ENCODE data around the gene IL6R.
A peak's percentile ranks its signal among the peaks of the same experiment; 100 is the strongest.

The IL6R gene

DNA sequence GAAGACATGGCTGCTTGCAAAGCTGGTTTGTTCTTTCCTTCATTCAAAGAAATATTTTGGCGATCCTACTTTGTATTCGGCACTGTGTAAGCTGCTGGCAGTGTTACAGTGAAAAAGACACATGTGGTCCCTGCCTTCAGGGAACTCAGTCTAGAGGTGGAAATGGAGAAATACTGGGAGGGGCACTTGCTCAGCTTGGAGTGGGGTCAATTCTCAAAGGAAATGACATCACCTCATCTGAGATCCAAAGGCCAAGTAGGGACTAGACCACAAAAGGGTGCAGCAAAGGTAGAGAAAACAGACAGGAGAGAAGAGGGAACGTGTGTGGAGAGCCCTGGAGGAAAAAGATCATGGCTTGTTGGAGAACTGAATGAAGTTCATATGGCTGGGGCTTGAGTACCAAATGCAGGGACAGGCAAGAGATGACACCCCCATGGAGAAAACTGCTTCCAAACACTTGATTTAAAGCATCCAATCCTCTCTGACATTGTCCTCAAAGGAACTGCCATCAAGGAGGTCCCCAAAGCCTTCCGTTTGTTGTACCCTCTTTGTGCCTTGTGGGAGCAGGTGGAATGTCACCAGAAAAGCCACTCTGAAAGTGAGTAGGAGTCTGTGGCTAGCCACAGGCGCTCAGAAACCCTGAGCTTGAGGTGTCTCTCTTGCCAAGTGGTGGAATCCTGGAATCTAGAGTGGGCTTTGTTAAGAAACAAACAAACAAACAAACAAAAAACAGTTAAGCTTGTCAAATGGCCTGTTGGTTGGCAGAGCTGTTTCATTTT lies 48.6 kb downstream of the IL6R start:
- DNase-seq (ENCODE audit: low read depth): no peak

DNA sequence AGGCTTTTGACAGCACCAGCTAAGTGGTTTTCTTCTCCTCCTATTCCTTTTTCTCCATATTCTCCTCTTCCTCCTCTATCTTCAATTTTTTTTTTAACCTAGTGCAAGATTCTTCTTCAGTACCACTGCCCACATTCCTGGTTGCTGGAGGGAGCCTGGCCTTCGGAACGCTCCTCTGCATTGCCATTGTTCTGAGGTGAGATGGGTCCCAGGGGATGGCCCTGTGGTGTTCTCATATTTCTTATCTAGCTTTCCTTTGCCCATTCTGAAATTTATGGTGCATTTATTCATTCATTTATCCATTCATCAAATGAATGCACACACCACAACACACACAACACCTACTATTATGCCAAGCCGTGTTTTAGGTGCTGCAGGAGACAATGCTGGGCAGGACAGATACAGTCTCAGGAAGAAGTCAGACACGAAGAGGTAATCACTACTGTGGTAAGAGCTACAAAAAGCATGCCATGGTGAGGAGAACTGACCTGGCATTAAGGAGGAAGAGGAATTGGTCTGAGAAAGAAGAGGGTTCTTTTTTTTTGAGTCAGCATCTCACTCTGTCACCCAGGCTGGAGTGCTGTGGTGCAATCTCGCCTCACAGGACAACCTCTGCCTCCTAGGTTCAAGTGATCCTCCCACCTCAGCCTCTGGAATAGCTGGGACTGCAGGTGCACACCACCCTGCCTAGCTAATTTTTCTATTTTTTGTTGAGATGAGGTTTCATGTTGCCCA lies 49.4 kb downstream of the IL6R start:
- DNase-seq (ENCODE audit: low read depth): no peak

DNA sequence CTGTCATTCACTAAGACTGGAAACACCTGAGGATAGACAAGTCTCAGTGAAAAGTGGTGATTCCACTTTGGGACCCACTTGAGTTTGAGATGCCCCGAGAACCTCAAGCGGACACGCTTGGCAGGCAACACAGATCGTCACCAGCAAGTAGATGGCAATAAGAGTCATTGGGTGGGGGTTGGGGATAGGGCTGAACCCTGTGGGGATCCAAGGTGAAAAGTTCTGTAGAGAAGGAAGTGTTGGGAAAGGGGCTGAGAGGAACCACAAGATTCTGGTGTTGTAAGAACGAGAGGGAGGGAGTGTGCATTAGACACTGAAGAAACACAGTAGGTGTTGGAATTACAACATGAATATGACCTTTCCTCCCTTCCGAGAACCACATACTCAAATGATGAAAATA lies 51.5 kb downstream of the IL6R start:
- no peak for DNase-seq (ENCODE audit: low read depth)

GRCh38 chr1:154459080-154459479 lies 53.9 kb downstream of the IL6R start:
- no peak for DNase-seq (ENCODE audit: low read depth)

GRCh38 chr1:154460695-154461260 lies 55.6 kb downstream of the IL6R start:
- no peak for DNase-seq (ENCODE audit: low read depth)

DNA sequence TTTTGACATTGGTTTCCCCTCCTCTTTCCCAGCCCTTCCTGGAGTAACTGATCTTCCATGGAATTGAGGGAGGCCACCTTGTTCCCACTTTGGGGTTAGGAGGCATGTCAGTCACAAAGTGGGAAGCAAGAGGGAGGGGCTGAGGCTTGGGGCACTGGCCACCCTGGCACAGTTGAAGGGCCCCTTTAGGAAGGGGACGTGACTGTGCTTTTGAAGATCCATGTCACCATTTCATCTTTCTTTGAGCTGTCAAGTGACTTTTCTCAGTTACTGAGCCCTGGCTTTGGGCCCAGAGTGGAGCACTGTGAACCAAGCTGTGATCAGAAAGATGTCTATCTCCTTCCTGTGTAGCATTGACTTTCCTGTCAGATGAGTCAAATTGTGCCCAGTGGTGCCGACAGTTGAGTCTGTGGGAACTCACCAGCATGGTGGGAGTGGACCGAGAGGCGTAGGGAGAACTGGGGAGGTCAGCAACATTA lies 58.4 kb downstream of the IL6R start:
- DNase-seq (ENCODE audit: low read depth): peak; percentile 28

- DNase-seq (ENCODE audit: low read depth): no peak
Measured at GRCh38 chr1:154465621-154466195, 60.6 kb downstream of the IL6R start.

- no peak for DNase-seq (ENCODE audit: low read depth)
Measured at GRCh38 chr1:154466206-154466605, 61.1 kb downstream of the IL6R start.

DNA sequence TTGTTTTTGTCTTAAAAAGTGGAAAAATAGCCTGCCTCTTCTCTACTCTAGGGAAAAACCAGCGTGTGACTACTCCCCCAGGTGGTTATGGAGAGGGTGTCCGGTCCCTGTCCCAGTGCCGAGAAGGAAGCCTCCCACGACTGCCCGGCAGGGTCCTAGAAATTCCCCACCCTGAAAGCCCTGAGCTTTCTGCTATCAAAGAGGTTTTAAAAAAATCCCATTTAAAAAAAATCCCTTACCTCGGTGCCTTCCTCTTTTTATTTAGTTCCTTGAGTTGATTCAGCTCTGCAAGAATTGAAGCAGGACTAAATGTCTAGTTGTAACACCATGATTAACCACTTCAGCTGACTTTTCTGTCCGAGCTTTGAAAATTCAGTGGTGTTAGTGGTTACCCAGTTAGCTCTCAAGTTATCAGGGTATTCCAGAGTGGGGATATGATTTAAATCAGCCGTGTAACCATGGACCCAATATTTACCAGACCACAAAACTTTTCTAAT lies 61.8 kb downstream of the IL6R start:
- DNase-seq (ENCODE audit: low read depth): no peak

DNA sequence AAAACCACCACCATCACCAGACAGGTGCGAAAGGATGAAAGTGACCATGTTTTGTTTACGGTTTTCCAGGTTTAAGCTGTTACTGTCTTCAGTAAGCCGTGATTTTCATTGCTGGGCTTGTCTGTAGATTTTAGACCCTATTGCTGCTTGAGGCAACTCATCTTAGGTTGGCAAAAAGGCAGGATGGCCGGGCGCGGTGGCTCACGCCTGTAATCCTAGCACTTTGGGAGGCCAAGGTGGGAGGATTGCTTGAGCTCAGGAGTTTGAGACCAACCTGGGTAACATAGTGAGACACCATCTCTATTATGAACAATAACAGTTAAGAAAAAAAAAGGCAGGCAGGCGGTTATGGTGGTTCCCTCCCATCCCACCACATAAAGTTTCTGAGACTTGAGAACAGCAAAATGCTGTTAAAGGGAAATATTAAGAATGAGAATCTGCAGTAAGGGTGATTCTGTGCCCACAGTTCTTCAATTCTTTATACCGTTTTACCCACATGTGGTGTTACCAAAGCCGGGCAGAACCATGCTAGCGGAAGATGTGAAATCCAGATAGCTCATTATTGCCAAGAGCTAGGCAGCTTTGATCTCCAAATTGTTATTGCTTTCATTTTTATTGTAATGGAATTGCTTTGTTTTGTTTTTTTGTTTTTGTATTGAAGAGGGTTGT lies 62.4 kb downstream of the IL6R start:
- no peak for DNase-seq (ENCODE audit: low read depth)

GRCh38 chr1:154468535-154469250 lies 63.5 kb downstream of the IL6R start:
- DNase-seq (ENCODE audit: low read depth): no peak

DNA sequence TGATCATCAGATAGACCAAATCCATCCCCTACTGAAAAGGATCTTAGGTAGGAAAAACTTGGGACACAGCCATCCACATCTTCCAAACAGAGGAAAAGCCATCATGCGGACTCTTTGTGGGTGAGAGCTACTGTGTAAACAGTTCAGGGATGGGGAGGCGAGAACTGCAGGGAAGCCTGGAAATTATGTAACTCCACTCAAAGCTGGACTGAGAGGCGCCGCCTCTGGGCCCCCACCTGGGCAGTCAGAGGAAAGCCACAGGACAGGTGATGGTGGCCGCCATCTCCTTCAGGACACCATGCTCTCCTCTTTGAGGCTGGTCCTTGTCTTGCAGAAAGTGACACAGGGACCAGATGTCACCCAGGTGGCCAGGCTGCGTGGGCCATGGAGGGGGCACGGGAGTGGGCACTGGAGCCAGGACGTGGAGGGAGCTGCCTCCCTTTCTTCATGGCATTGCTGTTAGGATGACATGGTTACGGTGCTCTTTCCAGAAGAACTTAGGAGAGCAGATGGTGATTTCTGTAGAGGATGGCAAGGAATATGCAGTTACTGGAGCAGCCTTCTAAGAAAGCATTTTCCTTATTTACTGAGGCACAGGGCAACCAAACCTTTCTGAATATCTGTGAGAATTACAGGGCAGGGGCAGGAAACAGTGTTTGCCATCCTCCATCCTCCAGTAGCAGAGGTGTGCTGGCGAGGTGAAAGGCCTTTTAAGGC lies 64.9 kb downstream of the IL6R start:
- no peak for DNase-seq (ENCODE audit: low read depth)

- no peak for DNase-seq (ENCODE audit: low read depth)
Measured at GRCh38 chr1:154471304-154471703, 66.2 kb downstream of the IL6R start.

DNA sequence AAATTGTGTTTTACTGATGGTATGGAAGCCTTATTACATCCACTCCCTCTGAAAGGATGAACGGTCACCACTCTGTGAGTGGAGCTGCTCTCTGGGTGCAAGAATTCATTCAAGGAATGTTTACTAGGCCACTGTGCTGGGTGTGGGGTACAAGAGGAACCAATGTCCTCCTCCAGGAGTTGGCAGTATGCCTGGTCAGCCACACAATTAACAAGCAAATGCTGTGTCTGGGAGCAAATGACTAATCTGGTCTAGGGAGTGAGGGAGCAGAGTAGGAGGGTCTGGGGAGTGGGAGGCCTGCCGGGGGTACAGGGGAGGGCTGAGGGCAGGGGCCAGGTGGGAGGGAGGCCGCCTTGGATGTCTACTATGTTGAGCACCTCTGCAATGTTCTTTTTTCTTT lies 69.7 kb downstream of the IL6R start:
- no peak for DNase-seq (ENCODE audit: low read depth)

GRCh38 chr1:154476791-154477190 lies 71.6 kb downstream of the IL6R start:
- DNase-seq (ENCODE audit: low read depth): no peak

DNA sequence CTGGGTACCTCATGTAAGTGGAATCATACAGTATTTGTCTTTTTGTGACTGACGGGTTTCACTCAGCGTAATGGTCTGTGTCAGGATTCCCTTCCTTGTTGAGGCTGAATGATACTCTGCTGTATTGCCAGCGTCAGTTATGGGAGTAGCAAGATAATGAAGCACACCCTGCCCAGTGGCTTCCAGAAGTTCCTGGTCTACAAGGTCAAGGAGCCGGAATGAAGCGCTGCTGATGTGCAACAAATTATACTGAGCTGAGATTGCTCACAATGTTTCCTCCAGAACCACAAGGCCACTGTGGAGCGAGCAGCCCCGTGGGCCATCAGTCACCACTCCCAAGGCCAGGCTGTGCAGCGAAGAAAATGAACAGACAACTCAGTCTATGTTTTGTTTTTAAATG lies 72.9 kb downstream of the IL6R start:
- no peak for DNase-seq (ENCODE audit: low read depth)

DNA sequence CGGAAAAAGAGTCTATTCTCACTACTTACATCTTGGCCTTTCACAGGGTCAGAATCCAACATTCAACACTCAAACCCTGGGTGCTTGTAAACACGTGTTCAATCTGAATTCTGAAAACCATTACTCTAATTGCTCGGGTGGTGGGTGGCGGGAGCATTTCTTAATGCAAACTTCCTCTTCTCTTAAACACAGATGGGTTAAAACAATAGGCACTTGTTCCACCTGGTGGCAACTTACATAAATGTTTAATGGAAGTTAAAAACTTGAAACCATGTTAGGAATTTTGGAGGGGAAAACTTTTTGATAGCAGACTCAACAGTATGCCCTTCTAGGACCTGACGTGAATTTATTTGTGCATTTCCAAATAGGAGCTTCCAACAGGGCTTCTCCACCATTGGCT lies 73.5 kb downstream of the IL6R start:
- DNase-seq (ENCODE audit: low read depth): no peak

DNA sequence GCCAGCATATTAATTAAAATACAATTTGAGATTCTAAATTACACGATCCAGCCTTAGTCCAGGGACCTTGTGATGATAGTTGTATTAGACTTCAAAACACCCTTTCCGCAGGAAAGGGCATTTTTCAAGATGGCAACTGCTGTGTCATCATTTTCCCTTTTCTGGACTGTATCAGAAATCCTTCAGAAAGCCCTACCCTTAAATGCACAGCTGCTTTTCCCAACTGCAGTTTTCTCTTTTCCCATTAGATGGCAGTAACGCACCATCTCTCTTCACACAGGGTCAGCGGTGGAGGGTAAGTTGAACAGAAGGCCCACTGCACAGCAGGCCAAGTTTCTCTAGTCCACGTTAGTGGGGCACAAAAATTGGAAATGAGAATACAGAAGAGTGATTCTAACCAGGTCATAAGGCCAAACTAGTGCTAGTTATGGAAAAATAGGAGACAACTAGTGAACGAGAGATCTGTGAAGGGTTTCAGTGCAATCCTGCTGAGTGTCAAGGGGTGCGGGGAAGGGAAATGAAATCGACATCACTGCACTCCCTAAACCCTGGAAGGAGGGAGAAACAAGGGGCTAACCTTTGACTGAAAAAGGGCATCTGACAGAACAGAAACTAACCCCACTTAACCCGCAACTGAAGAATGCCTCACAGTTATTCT lies 74.8 kb downstream of the IL6R start:
- peak; percentile 34 for DNase-seq (ENCODE audit: low read depth)

- DNase-seq (ENCODE audit: low read depth): no peak
Measured at GRCh38 chr1:154481053-154481452, 75.9 kb downstream of the IL6R start.
